GM19438 (cell line): ENCODE data around the gene VAV2.
"Not testable (repeated sequence)": the region's sequence is repeated elsewhere in the genome, so short reads cannot be mapped to it uniquely, and the experiment has no call there.

Source experiments
- ATAC-seq: cut with Tn5 transposase; IDR thresholded peaks from one replicate; pipeline ENCODE4 v1.9.1; 2021; ENCODE audit warnings: low read depth; ENCODE audit not compliant: unreplicated experiment

VAV2 gene

DNA sequence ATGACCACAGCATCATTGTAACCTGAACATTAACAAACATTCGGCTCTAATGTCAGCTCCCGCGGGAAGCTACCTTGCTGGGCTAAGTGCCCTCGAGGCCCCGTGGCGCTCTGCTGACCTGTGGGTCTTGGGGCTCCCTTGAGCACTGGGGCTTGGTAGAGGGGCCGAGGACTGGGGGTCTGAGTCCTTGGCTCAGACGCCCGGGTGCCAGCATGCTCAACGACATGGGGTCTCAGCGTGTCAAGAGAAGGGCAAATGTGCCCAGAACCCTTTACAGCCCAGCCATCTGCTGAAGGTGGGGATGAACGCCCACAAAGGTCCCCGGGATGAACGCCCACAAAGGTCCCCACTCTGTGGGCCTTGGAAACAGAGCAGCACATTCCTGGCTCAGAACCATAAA, 214.3 kb downstream of the VAV2 start:
- no peak for ATAC-seq

- ATAC-seq: no peak
Measured at GRCh38 chr9:133777068-133777791, 214.9 kb downstream of the VAV2 start.

- no peak for ATAC-seq
Measured at GRCh38 chr9:133775951-133776905, 215.9 kb downstream of the VAV2 start.

GRCh38 chr9:133775291-133775690, 216.8 kb downstream of the VAV2 start:
- ATAC-seq: no peak

DNA sequence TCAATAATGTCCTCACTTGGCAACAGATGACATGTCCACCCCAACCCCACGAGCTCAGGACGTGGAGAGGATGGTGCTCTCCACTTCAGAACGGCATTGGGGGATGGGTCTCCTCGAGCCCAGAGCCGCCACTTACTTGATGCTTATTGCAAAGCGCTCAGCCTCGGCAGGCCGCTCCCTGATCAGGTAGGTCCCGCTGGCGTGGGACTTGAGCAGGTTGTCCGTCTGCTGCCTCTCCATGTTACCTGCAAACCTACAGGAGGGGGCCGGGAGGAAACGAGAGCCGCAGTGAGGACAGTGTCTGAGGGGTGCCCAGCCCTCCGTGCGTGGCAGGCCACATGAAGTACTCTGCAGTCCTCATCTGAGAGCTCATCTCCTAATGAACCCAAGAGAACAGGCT, 217.3 kb downstream of the VAV2 start:
- no peak for ATAC-seq

DNA sequence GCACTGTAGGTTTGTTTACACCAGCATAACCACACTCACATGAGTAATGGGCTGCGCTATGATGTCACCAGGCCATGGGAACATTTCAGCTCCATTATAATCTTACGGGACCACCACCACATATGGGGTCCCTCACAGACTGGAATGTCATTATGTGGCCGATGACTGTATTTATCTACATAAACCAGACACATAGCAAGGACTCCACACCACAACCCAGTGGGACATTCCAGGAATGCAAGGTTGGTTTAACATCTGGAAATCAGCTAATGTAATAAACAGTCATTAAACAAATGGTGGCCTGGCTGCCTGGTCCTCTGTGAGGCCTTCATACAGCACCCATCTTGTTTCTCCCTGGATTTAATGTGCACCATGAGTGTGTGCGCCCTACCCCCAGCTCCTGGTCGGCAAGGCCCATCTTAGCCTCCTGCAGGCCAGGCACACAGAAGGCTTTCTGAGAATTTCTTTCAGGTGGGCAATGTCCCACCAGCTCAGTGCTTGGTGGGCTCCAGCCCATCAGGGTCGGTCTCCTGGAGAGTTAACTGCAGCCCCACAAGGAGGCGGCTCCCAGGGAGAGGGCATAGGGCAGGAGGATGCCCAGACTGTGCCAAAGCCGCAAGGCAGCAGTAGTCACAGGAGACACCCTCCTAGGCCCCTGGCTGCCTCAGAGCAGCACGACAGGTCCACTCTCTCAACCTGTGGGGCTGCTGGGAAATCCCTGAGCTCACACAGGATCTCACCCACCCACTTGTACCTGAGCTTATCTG, 218.1 kb downstream of the VAV2 start:
- ATAC-seq: no peak

DNA sequence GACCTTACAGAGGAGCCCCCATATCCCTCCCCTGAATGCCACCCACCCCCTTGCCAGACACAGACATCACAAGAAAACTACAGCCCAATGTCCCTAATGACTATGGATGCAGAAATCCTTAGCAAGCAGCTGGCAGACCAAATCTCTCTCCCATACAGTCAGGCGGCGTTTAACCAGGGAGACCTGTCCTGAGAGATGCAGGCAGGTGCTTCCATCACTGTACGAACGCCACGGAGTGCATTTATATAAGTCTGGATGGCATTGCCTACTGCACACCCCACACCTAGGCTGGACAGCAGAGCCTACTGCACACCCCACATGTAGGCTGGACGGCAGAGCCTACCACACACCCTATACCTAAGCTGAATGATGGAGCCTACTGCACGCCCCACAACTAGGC, 219.5 kb downstream of the VAV2 start:
- no peak for ATAC-seq

GRCh38 chr9:133771486-133772482, 220.3 kb downstream of the VAV2 start:
- ATAC-seq: no peak

- no peak for ATAC-seq
Measured at GRCh38 chr9:133770076-133770777, 221.9 kb downstream of the VAV2 start.

- no peak for ATAC-seq
Measured at GRCh38 chr9:133769511-133770075, 222.5 kb downstream of the VAV2 start.

DNA sequence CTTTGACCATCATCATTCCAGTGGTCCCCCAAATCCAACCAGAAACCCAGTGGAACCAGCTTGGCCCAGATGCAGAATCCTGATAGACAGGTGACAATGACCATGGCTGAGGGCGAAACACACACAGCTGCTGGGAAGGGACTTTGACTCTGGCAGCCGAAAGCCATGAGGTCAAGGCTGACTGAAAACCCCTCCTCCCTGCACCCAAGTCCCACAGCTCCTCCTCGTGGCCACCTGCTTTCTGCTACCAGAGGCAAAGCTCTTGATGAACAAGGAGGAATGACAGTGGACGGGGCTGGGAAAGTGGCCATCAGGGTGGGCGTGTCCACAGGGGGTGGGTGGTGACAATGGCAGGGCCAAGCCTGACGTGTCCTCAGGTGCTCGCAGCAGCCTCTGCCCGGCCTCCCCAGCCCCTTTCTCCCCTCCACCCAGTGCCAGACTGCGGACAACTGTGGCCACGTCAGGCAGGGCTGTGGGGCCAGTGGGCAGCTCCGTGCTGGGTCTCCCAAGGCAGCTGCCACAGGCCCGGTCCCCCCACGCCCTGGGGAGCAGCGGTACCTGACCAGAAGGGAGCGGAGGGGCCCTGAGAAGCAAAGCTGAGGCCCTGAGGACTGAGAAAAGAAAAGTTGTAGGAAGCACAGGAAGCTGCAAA, 223.1 kb downstream of the VAV2 start:
- ATAC-seq: no peak

- no peak for ATAC-seq
Measured at GRCh38 chr9:133768371-133768858, 223.7 kb downstream of the VAV2 start.

- ATAC-seq: no peak
Measured at GRCh38 chr9:133767625-133768024, 224.5 kb downstream of the VAV2 start.

GRCh38 chr9:133767008-133767407, 225.1 kb downstream of the VAV2 start:
- no peak for ATAC-seq

DNA sequence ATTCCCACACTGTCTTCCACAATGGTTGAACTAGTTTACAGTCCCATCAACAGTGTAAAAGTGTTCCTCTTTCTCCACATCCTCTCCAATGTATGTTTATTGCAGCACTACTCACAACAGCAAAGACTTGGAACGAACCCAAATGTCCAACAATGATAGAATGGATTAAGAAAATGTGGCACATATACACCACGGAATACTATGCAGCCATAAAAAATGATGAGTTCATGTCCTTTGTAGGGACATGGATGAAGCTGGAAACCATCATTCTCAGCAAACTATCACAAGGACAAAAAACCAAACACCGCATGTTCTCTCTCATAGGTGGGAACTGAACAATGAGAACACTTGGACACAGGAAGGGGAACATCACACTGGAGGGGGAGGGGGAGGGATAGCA, 225.9 kb downstream of the VAV2 start:
- ATAC-seq: not testable (repeated sequence)

DNA sequence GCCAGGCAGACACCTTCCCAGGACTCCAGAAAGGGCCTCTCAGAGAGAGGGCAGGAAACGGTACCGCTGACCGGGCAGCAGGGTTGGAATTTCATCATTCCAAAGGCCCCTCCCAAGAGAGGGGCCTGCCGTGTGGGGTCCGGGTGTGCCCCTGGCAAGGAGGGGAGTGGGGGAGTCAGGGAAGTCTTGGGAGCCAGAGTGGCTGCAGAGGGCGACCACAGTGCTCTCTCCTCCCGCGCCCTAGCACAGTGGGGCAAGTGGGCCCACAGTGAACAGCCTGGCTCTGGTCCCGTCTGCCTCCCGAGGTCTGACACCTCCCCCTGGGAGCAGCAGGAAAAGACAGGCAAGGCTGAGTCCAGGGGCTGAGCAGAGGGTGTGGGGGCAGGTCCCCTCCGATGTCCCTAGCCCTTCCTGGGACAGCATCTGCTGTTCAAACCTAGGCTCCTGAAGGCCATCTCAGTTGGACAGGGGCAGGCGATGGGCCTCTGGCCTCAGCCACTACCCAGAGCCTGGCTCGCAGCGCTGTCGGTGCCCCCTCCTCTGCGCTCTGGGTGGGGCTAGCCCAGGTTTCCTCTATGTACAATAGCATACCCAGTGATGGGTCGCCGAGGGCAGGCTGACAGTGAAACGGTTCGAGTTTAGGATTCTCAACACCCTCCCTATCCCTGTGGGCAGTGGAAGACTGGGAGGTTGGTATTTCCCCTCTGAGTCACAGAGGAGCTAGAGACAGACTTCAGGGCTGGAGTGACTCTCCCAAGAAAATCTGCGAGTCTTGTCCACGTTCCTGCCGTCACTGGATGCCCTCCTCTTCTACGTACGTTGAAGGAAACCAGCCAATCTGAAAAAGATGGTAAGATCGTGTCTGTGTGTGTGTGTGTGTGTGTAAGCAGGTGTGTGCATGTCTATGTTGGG, 228.6 kb downstream of the VAV2 start:
- ATAC-seq: no peak
